GM12878 (cell line): ENCODE measurements around the gene SPPL3. TPM values are rescaled to one million over a fixed set of nuclear protein-coding genes. Genes with fewer than 3 reads are reported as not detected.

Experiments
- CUX1 ChIP-seq: IDR thresholded peaks from 2 replicates; pipeline ENCODE4 v1.6.1; 2012; ENCODE audit warnings: improper control_type of control experiment, low read depth, low read length; ENCODE audit not compliant: insufficient replicate concordance
- ELK1 ChIP-seq: IDR thresholded peaks from 2 replicates; pipeline ENCODE4 v1.6.1; 2012; ENCODE audit warnings: low read depth, low read length, improper control_type of control experiment
- IKZF2 ChIP-seq, 2 experiments: fragments of 450-650 bp; IDR thresholded peaks; 2 replicates each; pipeline ENCODE4 v1.6.1; 2017; ENCODE audit warnings: mild to moderate bottlenecking in 2 of 2, moderate library complexity in 2 of 2
- MYC ChIP-seq: IDR thresholded peaks from 2 replicates; pipeline ENCODE4 v1.6.1; 2011; ENCODE audit warnings: mild to moderate bottlenecking, low read length, moderate library complexity, inconsistent platforms; ENCODE audit not compliant: insufficient read depth, insufficient replicate concordance, insufficient read length, severe bottlenecking
- NKRF ChIP-seq: fragments of 450-650 bp; conservative IDR thresholded peaks from 2 replicates; pipeline ENCODE4 v1.6.1; 2017; ENCODE audit warnings: mild to moderate bottlenecking, moderate library complexity
- NR2C1 ChIP-seq: fragments of 450-650 bp; IDR thresholded peaks from 2 replicates; pipeline ENCODE4 v1.6.1; 2017; ENCODE audit warnings: antibody characterized with exemption, mild to moderate bottlenecking, moderate library complexity
- POU2F2 ChIP-seq: IDR thresholded peaks from 3 replicates; pipeline ENCODE4 v1.6.1; 2011; ENCODE audit warnings: low read depth, mild to moderate bottlenecking, low read length, borderline replicate concordance
- ZBED1 ChIP-seq: IDR thresholded peaks from 2 replicates; pipeline ENCODE4 v1.6.1; 2016; ENCODE audit warnings: borderline replicate concordance
- polyA plus RNA-seq, 11 experiments: library from polyadenylated mRNA; depleted of rRNA in 4 of 11; unstranded in 6 of 11; stranded (reverse) in 5 of 11; fragments of >200 nt; fragmentation: Nextera tagmentation in 4 of 11; fragmentation: Illumina TruSeq in 1 of 11; extraction: Ambion mirVana in 4 of 11; extraction: Trizol in 1 of 11; gene quantifications; 1 replicate in 1 of 11; 2 replicates in 10 of 11; pipeline versions ENCODE4 v1.2.1 to v1.2.3, GENCODE V29; 2011 to 2016; ENCODE audit warnings: inconsistent platforms in 2 of 11, missing spikeins in 2 of 11, low read depth in 1 of 11
- total RNA-seq, 4 experiments: library from RNA; depleted of rRNA in 3 of 4; stranded (reverse); fragments of >200 nt in 3 of 4; fragmentation: Illumina TruSeq in 1 of 4; extraction: Trizol in 1 of 4; gene quantifications; 2 replicates each; pipeline versions ENCODE4 v1.2.1 to v1.2.3, GENCODE V29; 2013 to 2021
- TF ChIP-seq, protein P1 (sequence below): fragments of 450-650 bp; formaldehyde crosslinking; IDR thresholded peaks from 2 replicates; pipeline ENCODE4 v1.4.0; 2020; ENCODE audit warnings: mild to moderate bottlenecking, moderate library complexity
- TF ChIP-seq, protein P2 (sequence below): fragments of 450-650 bp; IDR thresholded peaks from 2 replicates; pipeline ENCODE4 v1.6.1; 2016; ENCODE audit warnings: mild to moderate bottlenecking
- TF ChIP-seq, protein P3 (sequence below): fragments of 150-350 bp; IDR thresholded peaks from 2 replicates; pipeline ENCODE4 v1.6.1; 2016; ENCODE audit warnings: low read depth, low read length

The SPPL3 gene
- total and polyA plus RNA-seq, 10 of the 15 experiments (the other 5 are each of a cell fraction or from before 2014, with no cell fraction given) = 4.3 to 45.5 (median 11.7) TPM

- TF ChIP-seq CUX1 = no peak
- TF ChIP-seq, protein P1, sequence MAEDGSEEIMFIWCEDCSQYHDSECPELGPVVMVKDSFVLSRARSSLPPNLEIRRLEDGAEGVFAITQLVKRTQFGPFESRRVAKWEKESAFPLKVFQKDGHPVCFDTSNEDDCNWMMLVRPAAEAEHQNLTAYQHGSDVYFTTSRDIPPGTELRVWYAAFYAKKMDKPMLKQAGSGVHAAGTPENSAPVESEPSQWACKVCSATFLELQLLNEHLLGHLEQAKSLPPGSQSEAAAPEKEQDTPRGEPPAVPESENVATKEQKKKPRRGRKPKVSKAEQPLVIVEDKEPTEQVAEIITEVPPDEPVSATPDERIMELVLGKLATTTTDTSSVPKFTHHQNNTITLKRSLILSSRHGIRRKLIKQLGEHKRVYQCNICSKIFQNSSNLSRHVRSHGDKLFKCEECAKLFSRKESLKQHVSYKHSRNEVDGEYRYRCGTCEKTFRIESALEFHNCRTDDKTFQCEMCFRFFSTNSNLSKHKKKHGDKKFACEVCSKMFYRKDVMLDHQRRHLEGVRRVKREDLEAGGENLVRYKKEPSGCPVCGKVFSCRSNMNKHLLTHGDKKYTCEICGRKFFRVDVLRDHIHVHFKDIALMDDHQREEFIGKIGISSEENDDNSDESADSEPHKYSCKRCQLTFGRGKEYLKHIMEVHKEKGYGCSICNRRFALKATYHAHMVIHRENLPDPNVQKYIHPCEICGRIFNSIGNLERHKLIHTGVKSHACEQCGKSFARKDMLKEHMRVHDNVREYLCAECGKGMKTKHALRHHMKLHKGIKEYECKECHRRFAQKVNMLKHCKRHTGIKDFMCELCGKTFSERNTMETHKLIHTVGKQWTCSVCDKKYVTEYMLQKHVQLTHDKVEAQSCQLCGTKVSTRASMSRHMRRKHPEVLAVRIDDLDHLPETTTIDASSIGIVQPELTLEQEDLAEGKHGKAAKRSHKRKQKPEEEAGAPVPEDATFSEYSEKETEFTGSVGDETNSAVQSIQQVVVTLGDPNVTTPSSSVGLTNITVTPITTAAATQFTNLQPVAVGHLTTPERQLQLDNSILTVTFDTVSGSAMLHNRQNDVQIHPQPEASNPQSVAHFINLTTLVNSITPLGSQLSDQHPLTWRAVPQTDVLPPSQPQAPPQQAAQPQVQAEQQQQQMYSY (CRISPR knock-in tag) = peak; percentile 44; the same call in 1 of the 2 replicates
- TF ChIP-seq, protein P2, sequence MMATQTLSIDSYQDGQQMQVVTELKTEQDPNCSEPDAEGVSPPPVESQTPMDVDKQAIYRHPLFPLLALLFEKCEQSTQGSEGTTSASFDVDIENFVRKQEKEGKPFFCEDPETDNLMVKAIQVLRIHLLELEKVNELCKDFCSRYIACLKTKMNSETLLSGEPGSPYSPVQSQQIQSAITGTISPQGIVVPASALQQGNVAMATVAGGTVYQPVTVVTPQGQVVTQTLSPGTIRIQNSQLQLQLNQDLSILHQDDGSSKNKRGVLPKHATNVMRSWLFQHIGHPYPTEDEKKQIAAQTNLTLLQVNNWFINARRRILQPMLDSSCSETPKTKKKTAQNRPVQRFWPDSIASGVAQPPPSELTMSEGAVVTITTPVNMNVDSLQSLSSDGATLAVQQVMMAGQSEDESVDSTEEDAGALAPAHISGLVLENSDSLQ = peak; percentile 97
- TF ChIP-seq, protein P3, sequence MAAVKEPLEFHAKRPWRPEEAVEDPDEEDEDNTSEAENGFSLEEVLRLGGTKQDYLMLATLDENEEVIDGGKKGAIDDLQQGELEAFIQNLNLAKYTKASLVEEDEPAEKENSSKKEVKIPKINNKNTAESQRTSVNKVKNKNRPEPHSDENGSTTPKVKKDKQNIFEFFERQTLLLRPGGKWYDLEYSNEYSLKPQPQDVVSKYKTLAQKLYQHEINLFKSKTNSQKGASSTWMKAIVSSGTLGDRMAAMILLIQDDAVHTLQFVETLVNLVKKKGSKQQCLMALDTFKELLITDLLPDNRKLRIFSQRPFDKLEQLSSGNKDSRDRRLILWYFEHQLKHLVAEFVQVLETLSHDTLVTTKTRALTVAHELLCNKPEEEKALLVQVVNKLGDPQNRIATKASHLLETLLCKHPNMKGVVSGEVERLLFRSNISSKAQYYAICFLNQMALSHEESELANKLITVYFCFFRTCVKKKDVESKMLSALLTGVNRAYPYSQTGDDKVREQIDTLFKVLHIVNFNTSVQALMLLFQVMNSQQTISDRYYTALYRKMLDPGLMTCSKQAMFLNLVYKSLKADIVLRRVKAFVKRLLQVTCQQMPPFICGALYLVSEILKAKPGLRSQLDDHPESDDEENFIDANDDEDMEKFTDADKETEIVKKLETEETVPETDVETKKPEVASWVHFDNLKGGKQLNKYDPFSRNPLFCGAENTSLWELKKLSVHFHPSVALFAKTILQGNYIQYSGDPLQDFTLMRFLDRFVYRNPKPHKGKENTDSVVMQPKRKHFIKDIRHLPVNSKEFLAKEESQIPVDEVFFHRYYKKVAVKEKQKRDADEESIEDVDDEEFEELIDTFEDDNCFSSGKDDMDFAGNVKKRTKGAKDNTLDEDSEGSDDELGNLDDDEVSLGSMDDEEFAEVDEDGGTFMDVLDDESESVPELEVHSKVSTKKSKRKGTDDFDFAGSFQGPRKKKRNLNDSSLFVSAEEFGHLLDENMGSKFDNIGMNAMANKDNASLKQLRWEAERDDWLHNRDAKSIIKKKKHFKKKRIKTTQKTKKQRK = no peak
- no peak for TF ChIP-seq ZBED1
- TF ChIP-seq NR2C1 = peak; percentile 18; the same call in 1 of the 2 replicates
- TF ChIP-seq ELK1 = no peak
- 0 out of 2 replicates have a peak, but pooled peaks have one; percentile 20 for TF ChIP-seq NKRF
- TF ChIP-seq MYC = no peak
- TF ChIP-seq IKZF2 (IDR thresholded peaks at IDR 0.05) = no peak
- TF ChIP-seq POU2F2 = 0 out of 3 replicates have a peak, but pooled peaks have one; percentile 8
Measured at GRCh38 chr12:120904197-120904773, at the start of gene SPPL3 (continued).
